Muscle layer of colon (tissue), 2 donors: ENCODE data around the gene JAK2.
"Not testable (repeated sequence)": the region's sequence is repeated elsewhere in the genome, so short reads cannot be mapped to it uniquely, and the experiment has no call there.

Experiments used
- H3K27ac ChIP-seq: one replicate; pipeline ENCODE4 v1.7.0; 2013; ENCODE audit warnings: low read depth, mild to moderate bottlenecking, low read length, moderate library complexity
- H3K27me3 ChIP-seq, 2 donors: one replicate each; pipeline ENCODE4 v1.7.0; 2013; ENCODE audit warnings: low read length in 2 of 2, mild to moderate bottlenecking in 2 of 2; ENCODE audit not compliant: insufficient read depth in 2 of 2, control insufficient read depth in 1 of 2
- H3K36me3 ChIP-seq: one replicate; pipeline ENCODE4 v1.7.0; 2013; ENCODE audit warnings: mild to moderate bottlenecking, low read length; ENCODE audit not compliant: insufficient read depth
- H3K4me1 ChIP-seq: one replicate; pipeline ENCODE4 v1.7.0; 2013; ENCODE audit warnings: mild to moderate bottlenecking, low read length; ENCODE audit not compliant: insufficient read depth
- H3K4me3 ChIP-seq, 2 donors: one replicate each; pipeline ENCODE4 v1.7.0; 2013; ENCODE audit warnings: low read length in 2 of 2, low read depth in 1 of 2, mild to moderate bottlenecking in 1 of 2, moderate library complexity in 1 of 2
- H3K9ac ChIP-seq: one replicate; pipeline ENCODE4 v1.7.0; 2013; ENCODE audit warnings: low read length
- H3K9me3 ChIP-seq: one replicate; pipeline ENCODE4 v1.7.0; 2013; ENCODE audit warnings: mild to moderate bottlenecking, low read length
- donor health status: abdominal sarcoma.
- donor health status: Adenocarcinoma of cecum.

Gene JAK2

GRCh38 chr9:5044160-5044559 is 59.1 kb downstream of the JAK2 start:
- no peak overlapping the region for H3K4me3 ChIP-seq
- no peaks in the 10 kb centered on the region for H3K9me3 ChIP-seq
- peaks cover 17% of the 10 kb centered on the region for H3K36me3 ChIP-seq
- no peaks in the 10 kb centered on the region for H3K4me1 ChIP-seq
- H3K27me3 ChIP-seq, result no peaks in the 10 kb centered on the region
- H3K27ac ChIP-seq, result no peak overlapping the region
- H3K9ac ChIP-seq, result no peak overlapping the region

GRCh38 chr9:5052838-5053237 is 67.8 kb downstream of the JAK2 start:
- H3K4me1 ChIP-seq, result no peaks in the 10 kb centered on the region
- no peak overlapping the region for H3K27ac ChIP-seq
- no peak overlapping the region for H3K4me3 ChIP-seq
- H3K36me3 ChIP-seq, result no peaks in the 10 kb centered on the region
- H3K9me3 ChIP-seq, result no peaks in the 10 kb centered on the region
- H3K9ac ChIP-seq, result no peak overlapping the region
- H3K27me3 ChIP-seq, result no peaks in the 10 kb centered on the region

DNA sequence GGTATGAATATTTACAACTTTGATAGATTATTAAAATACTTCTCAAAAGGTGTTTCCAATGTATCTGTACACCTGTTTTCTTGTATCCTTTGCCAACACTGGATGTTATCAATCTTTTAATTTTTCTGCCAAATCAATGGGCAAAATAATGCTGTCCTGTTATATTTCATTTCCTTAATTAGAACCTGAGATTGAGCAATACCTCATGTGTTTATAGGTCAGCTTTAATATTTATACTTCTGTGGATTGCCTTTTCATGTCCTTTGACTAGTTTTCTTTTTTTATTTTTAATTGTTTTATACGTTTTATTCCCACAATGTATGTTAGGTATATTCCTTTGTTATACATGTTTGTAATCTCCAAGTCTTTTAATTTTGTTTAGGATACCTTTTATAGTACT is 77.6 kb downstream of the JAK2 start:
- Histone ChIP-seq H3K27me3 (no peaks in the 10 kb centered on the region), H3K9ac (no peak overlapping the region), H3K4me1 (no peaks in the 10 kb centered on the region), H3K27ac (no peak overlapping the region), H3K36me3 (peaks cover 11% of the 10 kb centered on the region), H3K4me3 (no peak overlapping the region), H3K9me3 (no peaks in the 10 kb centered on the region)

GRCh38 chr9:5072871-5073270 is 87.8 kb downstream of the JAK2 start:
- no peaks in the 10 kb centered on the region for H3K9me3 ChIP-seq
- peaks cover 37% of the 10 kb centered on the region for H3K36me3 ChIP-seq
- H3K9ac ChIP-seq, result no peak overlapping the region
- no peaks in the 10 kb centered on the region for H3K4me1 ChIP-seq
- H3K27me3 ChIP-seq, result no peaks in the 10 kb centered on the region
- H3K4me3 ChIP-seq, result no peak overlapping the region
- H3K27ac ChIP-seq, result no peak overlapping the region

DNA sequence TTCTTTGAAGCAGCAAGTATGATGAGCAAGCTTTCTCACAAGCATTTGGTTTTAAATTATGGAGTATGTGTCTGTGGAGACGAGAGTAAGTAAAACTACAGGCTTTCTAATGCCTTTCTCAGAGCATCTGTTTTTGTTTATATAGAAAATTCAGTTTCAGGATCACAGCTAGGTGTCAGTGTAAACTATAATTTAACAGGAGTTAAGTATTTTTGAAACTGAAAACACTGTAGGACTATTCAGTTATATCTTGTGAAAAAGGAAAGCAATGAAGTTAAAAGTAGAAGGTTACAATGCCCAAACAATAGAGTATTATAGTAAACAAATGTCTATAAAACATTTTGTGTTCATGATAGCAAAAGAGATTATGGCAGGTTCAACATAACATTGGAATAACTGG is 88.6 kb downstream of the JAK2 start:
- Histone ChIP-seq H3K9me3 (no peaks in the 10 kb centered on the region), H3K27ac (no peak overlapping the region), H3K36me3 (peaks cover 37% of the 10 kb centered on the region), H3K4me3 (no peak overlapping the region), H3K27me3 (no peaks in the 10 kb centered on the region), H3K9ac (no peak overlapping the region), H3K4me1 (no peaks in the 10 kb centered on the region)

DNA sequence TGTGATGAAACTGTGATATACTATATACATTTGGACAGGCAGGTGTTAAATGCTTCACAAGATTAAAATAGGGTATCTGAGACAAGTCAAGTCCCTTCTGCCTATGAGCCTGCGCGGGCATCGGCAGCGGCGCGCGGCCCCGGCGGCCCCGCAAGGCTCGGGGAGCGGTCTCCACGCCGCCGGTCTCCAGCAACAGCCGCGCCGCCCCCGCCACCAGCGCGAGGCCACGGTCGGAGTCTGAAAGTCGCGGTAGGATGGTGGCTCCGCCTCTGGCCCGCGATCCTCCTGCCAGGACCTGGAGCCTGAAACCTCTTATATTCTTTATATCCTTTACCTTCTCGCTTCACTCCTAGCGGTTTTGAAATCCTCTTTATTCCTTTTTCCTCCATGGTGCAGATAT is 100.9 kb downstream of the JAK2 start:
- Histone ChIP-seq H3K27ac (no peak overlapping the region), H3K9me3 (no peaks in the 10 kb centered on the region), H3K4me3 (no peak overlapping the region), H3K4me1 (no peaks in the 10 kb centered on the region), H3K9ac (no peak overlapping the region), H3K27me3 (no peaks in the 10 kb centered on the region), H3K36me3 (peaks cover 38% of the 10 kb centered on the region)

DNA sequence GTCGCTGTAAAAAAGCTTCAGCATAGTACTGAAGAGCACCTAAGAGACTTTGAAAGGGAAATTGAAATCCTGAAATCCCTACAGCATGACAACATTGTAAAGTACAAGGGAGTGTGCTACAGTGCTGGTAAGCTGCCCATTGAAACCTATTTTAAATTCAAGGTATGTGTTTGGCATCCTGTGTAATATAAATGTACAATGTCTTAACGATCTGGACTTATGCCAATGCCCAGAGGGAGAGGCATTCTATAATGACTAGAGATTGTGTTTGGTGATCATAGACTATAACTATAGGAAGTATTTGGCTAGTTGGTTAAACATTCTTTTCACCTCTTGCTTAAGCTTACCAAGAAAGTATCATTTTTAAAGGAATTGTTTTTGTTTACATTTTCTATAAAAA is 104.7 kb downstream of the JAK2 start:
- Histone ChIP-seq H3K4me3 (no peak overlapping the region), H3K9me3 (no peaks in the 10 kb centered on the region), H3K9ac (no peak overlapping the region), H3K4me1 (no peaks in the 10 kb centered on the region), H3K27ac (no peak overlapping the region), H3K27me3 (no peaks in the 10 kb centered on the region), H3K36me3 (peaks cover 16% of the 10 kb centered on the region)

- Histone ChIP-seq H3K4me3 (no peak overlapping the region), H3K36me3 (peaks cover under 1% of the 10 kb centered on the region), H3K27ac (no peak overlapping the region), H3K27me3 (no peaks in the 10 kb centered on the region), H3K9ac (no peak overlapping the region), H3K4me1 (no peaks in the 10 kb centered on the region), H3K9me3 (no peaks in the 10 kb centered on the region)
Measured at GRCh38 chr9:5095795-5096194, 110.7 kb downstream of the JAK2 start.

GRCh38 chr9:5099466-5099865 is 114.4 kb downstream of the JAK2 start:
- no peaks in the 10 kb centered on the region for H3K4me1 ChIP-seq
- no peak overlapping the region for H3K4me3 ChIP-seq
- H3K9ac ChIP-seq, result no peak overlapping the region
- no peaks in the 10 kb centered on the region for H3K9me3 ChIP-seq
- no peaks in the 10 kb centered on the region for H3K36me3 ChIP-seq
- H3K27ac ChIP-seq, result no peak overlapping the region
- H3K27me3 ChIP-seq, result no peaks in the 10 kb centered on the region

GRCh38 chr9:5101127-5101526 is 116.1 kb downstream of the JAK2 start:
- H3K9ac ChIP-seq, H3K36me3 ChIP-seq, H3K27ac ChIP-seq, H3K4me1 ChIP-seq, H3K9me3 ChIP-seq, H3K4me3 ChIP-seq, H3K27me3 ChIP-seq: not testable (repeated sequence)

GRCh38 chr9:5106517-5106916 is 121.4 kb downstream of the JAK2 start:
- not testable (repeated sequence) for H3K27ac ChIP-seq, H3K4me1 ChIP-seq, H3K27me3 ChIP-seq, H3K9ac ChIP-seq, H3K4me3 ChIP-seq, H3K36me3 ChIP-seq, H3K9me3 ChIP-seq

GRCh38 chr9:5110867-5111681 is 126.0 kb downstream of the JAK2 start:
- H3K4me1 ChIP-seq, result no peaks in the 10 kb centered on the region
- H3K36me3 ChIP-seq, result peaks cover 10% of the 10 kb centered on the region
- no peaks in the 10 kb centered on the region for H3K27me3 ChIP-seq
- no peak overlapping the region for H3K27ac ChIP-seq
- H3K9me3 ChIP-seq, result no peaks in the 10 kb centered on the region
- no peak overlapping the region for H3K9ac ChIP-seq
- H3K4me3 ChIP-seq, result no peak overlapping the region
